Spleen (tissue), 7 donors: Measurements from ENCODE around the gene DPH2.

ENCODE experiments used
- POLR2AphosphoS5 ChIP-seq, 3 donors: sonication (generic); formaldehyde crosslinking; IDR thresholded peaks; one replicate each; pipeline ENCODE4 v1.5.1; 2017; ENCODE audit warnings: antibody characterized with exemption in 3 of 3
- TF ChIP-seq, protein P1 (sequence below), 11 experiments: fragments of 200-600 bp in 7 of 11; fragments of 450-650 bp in 4 of 11; sonication (generic) in 4 of 11; IDR thresholded peaks in 8 of 11; conservative IDR thresholded peaks in 3 of 11; 1 replicate in 7 of 11; 2 replicates in 4 of 11; pipeline versions ENCODE4 v1.4.0 to v1.8.0; 2016 to 2021; ENCODE audit warnings: antibody characterized with exemption in 11 of 11, inconsistent platforms in 4 of 11, mild to moderate bottlenecking in 1 of 11
- donor health status: DM: no; HTN: no; CAD: no; lungs with moderate emphysema.
- donor health status: DM: no; HTN: no; CAD: no.
- donor health status: DM: no; HTN: no; CAD: no.

DNA sequence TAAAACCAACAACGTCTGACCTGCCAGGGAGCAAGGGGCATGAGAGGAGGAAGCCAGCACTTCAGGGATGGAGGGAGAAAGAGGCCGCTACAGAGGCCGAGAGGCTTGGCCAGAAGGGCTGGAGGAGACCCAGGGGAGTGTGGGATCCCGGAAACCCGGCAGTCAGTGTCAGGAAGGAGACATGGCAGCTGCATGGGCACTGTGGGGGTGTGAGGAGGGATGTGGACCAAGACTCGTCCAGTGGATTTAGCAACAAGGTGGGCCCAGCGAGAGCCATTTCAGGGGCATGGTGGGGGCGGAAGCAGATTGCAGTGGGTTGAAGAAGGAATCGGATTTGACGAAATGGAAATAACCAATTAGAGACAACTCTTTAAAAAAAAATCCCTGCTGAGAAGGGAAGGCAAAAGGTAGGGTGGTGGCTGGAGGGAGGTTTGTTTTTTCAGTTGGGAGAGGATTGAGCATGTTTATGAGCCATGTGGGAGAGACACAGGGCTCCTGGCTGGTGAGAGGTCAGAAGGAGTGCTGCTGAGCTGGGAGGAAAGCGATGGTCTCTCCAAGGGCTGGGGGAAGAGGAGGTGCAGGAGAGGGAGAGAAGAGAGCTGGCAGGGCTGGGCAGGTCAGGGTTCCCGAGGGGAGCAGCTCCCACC lies 13.6 kb downstream of the DPH2 start:
- TF ChIP-seq POLR2AphosphoS5 (IDR thresholded peaks at IDR 0.05), result no peak
- TF ChIP-seq, protein P1, sequence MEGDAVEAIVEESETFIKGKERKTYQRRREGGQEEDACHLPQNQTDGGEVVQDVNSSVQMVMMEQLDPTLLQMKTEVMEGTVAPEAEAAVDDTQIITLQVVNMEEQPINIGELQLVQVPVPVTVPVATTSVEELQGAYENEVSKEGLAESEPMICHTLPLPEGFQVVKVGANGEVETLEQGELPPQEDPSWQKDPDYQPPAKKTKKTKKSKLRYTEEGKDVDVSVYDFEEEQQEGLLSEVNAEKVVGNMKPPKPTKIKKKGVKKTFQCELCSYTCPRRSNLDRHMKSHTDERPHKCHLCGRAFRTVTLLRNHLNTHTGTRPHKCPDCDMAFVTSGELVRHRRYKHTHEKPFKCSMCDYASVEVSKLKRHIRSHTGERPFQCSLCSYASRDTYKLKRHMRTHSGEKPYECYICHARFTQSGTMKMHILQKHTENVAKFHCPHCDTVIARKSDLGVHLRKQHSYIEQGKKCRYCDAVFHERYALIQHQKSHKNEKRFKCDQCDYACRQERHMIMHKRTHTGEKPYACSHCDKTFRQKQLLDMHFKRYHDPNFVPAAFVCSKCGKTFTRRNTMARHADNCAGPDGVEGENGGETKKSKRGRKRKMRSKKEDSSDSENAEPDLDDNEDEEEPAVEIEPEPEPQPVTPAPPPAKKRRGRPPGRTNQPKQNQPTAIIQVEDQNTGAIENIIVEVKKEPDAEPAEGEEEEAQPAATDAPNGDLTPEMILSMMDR (IDR thresholded peaks at IDR 0.05 in 8 of 11, conservative IDR thresholded peaks at IDR 0.05 in 3 of 11), result no peak
